Omental fat pad (tissue), 4 donors: Measurements from ENCODE around the gene NCAPD3. TPM values are rescaled to one million over a fixed set of nuclear protein-coding genes. Genes with fewer than 3 reads are reported as not detected.

ENCODE experiments used
- ATAC-seq: fragments of 150-250 bp; one replicate; pipeline ENCODE4 v1.9.1; 2016; ENCODE audit warnings: mild to moderate bottlenecking, moderate library complexity; ENCODE audit not compliant: low FRiP score
- DNase-seq: peaks from one replicate; pipeline ENCODE4 v3.0.0-alpha.2; 2019; ENCODE audit warnings: low spot score
- total RNA-seq, 4 donors: library from RNA; depleted of rRNA; stranded (reverse); fragments of >200 nt; gene quantifications; one replicate each; pipeline ENCODE4 v1.1.0, GENCODE V29; 2016
- TF ChIP-seq, protein P1 (sequence below), 3 donors: fragments of 450-650 bp; IDR thresholded peaks; one replicate each; pipeline ENCODE4 v1.5.1; 2016 to 2017; ENCODE audit warnings: antibody characterized with exemption in 3 of 3, mild to moderate bottlenecking in 3 of 3, moderate library complexity in 2 of 3

Gene NCAPD3
- total RNA-seq, 4 donors from 2014 or later, result 10.4 to 14.3 (median 11.2) TPM

- no peak for DNase-seq
- no peak for ATAC-seq
- TF ChIP-seq, protein P1, sequence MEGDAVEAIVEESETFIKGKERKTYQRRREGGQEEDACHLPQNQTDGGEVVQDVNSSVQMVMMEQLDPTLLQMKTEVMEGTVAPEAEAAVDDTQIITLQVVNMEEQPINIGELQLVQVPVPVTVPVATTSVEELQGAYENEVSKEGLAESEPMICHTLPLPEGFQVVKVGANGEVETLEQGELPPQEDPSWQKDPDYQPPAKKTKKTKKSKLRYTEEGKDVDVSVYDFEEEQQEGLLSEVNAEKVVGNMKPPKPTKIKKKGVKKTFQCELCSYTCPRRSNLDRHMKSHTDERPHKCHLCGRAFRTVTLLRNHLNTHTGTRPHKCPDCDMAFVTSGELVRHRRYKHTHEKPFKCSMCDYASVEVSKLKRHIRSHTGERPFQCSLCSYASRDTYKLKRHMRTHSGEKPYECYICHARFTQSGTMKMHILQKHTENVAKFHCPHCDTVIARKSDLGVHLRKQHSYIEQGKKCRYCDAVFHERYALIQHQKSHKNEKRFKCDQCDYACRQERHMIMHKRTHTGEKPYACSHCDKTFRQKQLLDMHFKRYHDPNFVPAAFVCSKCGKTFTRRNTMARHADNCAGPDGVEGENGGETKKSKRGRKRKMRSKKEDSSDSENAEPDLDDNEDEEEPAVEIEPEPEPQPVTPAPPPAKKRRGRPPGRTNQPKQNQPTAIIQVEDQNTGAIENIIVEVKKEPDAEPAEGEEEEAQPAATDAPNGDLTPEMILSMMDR (IDR thresholded peaks at IDR 0.05), result no peak
Observed at GRCh38 chr11:134244593-134244992, 20.8 kb upstream of the NCAPD3 start.

DNA sequence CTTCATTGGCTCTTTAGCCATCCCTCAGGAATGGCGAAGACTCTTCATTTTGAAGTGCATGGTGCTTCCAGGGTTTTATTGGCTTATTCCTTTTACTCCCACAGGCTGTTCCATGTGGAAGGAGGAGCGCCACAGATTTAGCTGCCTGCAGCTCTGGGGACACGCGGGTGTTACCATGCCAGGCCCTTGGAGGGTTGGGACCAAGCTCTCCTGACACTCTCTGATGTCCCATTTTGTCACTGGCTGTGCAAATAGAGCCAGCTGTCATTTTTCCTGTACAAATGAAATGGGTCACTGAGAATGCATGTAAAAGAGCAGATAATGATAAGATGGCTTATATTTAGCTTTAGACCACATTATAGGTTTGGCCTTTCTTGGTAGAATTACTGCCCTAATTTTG, 20.1 kb upstream of the NCAPD3 start:
- TF ChIP-seq, protein P1 (IDR thresholded peaks at IDR 0.05), result no peak
- ATAC-seq, result no peak

DNA sequence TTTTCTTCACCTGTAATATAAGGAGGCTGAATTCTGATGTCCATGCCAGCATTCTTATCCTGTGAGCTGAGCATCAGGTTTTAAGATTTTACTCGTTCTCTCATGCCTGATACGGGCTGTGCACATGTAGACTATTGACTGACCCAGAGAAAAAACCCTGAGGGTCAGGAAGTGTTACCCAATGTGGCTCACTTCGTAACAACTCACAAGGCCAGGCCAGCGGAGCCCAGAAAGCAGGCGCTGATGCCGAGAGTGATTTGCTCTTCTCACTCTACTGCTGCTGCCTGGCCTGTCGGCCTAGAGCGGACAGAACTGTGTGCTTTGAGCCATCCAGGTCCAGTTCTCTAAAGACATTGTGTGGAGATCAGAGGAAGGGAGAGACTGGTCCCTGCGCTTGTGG, 18.6 kb upstream of the NCAPD3 start:
- no peak for ATAC-seq
- TF ChIP-seq, protein P1 (IDR thresholded peaks at IDR 0.05), result no peak

More for the DNA sequence above, 20.1 kb upstream of the NCAPD3 start:
- DNase-seq, result no peak

GRCh38 chr11:134240592-134240991, 16.8 kb upstream of the NCAPD3 start:
- no peak for ATAC-seq
- TF ChIP-seq, protein P1 (IDR thresholded peaks at IDR 0.05), result no peak
- no peak for DNase-seq

More for the DNA sequence above, 18.6 kb upstream of the NCAPD3 start:
- no peak for DNase-seq

DNA sequence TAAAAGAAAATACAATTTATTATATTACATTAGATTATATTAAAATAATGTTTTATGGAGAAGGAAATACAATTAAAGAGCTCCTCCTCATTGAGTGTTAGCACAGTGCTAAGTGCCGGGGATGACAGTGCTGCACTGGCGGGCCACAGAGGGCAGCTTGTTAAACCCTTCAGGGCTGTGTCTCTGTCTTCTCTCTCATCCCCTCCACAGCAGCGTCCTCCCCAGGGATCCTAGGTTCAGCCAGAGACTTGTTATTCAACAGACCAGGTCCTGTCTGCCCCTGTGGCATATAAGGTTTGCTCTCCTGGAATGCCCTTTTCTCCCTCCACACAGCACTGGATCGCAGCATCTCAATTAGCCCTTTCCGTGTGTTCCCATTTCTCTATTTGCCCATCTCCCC, 15.2 kb upstream of the NCAPD3 start:
- no peak for ATAC-seq

DNA sequence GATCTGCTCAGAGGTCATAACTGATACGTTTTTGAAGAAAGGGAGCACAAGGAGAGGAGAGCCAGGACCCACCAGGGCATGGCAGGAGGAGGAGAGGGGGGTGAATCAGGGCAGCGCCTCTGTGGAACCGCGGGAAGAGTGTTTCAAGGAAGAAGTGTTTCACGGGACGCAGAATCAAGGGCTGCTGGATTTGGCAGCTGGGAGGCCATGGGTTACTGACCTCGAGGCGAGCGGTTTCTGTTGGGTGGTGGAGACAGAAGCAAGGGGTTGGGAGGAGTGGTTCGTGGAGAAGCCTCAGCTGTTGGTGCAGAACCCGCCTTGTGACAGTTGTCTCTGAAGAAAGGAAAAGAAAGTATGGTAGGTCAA, 13.8 kb upstream of the NCAPD3 start:
- TF ChIP-seq, protein P1 (IDR thresholded peaks at IDR 0.05), result no peak
- no peak for ATAC-seq
- no peak for DNase-seq

More for the DNA sequence above, 15.2 kb upstream of the NCAPD3 start:
- no peak for DNase-seq
- TF ChIP-seq, protein P1 (IDR thresholded peaks at IDR 0.05), result no peak

DNA sequence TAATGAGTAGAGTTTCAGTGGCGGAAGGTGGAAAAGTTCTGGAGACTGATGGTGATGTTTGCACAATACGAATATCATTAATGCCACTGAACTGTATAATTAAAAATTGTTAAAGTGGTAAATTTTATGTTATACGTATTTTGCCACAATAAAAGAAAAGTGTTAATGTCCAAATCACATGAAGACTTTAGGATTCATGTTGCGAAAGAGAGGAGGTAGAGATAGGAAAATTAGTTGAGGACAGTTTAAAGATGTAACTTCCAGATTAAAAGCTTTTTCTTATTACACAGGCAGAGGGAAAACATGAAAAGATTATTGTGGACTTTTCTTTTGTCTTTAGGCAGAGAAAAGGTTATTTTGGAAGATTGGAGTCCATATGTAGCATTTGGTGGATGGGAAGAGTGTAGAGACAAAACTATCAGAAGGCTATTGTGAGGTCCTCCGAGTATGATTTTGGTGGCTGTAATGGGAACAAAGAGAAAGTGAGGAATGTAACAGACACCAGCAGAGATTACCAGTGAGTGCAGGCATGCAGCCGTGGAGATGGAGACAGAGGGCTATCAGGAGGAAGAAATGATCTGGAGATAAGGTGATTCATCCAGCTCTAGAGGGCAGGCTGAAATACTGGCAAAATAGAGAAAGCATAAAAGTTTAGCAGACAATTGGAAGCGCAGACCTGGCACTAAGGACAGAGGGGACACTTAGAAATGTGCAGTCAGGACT, 13.2 kb upstream of the NCAPD3 start:
- no peak for ATAC-seq
- DNase-seq, result no peak

More for the DNA sequence above, 13.2 kb upstream of the NCAPD3 start:
- TF ChIP-seq, protein P1 (IDR thresholded peaks at IDR 0.05), result no peak
